GM12865 (cell line): ENCODE data around the gene TSC22D4.
A peak's percentile ranks its signal among the peaks of the same experiment; 100 is the strongest.

Experiments
- DNase-seq: peaks from one replicate; pipeline ENCODE4 v3.0.0; 2010; ENCODE audit warnings: low read depth
- H3K4me3 ChIP-seq: 2 replicates; pipeline ENCODE4 v1.5.1; 2011; ENCODE audit warnings: mild to moderate bottlenecking, low read depth, low read length, control low read depth
- TF ChIP-seq, protein P1 (sequence below): IDR thresholded peaks from 2 replicates; pipeline ENCODE4 v1.5.1; 2011; ENCODE audit warnings: low read length, control low read depth, low read depth, inconsistent platforms; ENCODE audit not compliant: insufficient read depth; ENCODE audit errors: missing control alignments

Gene TSC22D4

DNA sequence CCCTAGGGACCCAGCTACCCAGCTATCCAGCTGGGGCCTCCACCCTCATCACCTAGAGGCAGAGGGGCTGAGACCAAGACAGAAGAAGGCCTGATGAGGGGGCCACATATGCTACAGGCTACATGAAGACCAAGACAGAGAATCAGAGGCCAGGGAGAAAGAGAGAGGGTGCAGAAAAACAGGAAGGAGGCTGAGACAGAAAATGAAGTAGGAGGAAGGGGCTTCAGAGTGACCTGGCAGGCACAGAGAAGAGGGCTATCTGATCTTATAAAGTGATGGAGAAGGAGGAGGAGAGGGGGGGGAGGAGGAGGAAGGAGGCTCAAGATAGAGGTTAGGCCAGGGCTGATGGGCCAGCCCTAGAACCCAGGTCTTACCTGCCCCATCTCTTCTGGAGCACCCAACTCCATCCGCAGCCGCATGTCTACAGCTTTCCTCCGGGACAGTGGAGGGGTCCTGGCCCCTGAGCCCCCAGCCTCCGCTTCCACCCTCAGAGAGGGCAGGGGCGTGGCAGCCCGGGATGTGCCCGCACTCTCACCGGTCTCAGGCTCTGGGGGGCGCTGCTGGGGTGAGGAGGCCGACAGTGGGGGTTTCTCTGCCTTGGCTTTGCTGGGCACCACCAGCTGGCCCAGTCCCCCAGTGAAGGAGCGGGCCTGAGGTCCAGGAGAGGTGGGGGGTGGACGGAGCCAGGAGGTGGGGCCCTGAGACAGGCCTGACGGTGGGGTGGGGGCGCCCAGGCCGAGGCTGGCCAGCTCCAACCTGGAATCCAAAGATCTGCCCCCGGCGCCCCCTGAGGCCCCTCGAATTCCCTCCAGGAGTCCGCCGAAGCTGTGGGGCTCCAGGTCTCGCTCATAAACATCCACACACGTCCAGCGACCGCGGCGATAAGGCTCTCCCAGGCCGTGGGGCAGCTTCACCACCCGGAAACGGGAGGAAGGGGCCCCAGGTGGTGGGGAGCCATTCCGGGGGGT is 1.8 kb downstream of the TSC22D4 start:
- H3K4me3 ChIP-seq: peak overlapping the region; percentile 64
- peak; percentile 35 for DNase-seq
- TF ChIP-seq, protein P1, sequence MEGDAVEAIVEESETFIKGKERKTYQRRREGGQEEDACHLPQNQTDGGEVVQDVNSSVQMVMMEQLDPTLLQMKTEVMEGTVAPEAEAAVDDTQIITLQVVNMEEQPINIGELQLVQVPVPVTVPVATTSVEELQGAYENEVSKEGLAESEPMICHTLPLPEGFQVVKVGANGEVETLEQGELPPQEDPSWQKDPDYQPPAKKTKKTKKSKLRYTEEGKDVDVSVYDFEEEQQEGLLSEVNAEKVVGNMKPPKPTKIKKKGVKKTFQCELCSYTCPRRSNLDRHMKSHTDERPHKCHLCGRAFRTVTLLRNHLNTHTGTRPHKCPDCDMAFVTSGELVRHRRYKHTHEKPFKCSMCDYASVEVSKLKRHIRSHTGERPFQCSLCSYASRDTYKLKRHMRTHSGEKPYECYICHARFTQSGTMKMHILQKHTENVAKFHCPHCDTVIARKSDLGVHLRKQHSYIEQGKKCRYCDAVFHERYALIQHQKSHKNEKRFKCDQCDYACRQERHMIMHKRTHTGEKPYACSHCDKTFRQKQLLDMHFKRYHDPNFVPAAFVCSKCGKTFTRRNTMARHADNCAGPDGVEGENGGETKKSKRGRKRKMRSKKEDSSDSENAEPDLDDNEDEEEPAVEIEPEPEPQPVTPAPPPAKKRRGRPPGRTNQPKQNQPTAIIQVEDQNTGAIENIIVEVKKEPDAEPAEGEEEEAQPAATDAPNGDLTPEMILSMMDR: peak; percentile 54

- DNase-seq: no peak
- TF ChIP-seq, protein P1: no peak
- peak overlapping the region; percentile 64 for H3K4me3 ChIP-seq
Measured at GRCh38 chr7:100476101-100476780, 2.8 kb downstream of the TSC22D4 start.

DNA sequence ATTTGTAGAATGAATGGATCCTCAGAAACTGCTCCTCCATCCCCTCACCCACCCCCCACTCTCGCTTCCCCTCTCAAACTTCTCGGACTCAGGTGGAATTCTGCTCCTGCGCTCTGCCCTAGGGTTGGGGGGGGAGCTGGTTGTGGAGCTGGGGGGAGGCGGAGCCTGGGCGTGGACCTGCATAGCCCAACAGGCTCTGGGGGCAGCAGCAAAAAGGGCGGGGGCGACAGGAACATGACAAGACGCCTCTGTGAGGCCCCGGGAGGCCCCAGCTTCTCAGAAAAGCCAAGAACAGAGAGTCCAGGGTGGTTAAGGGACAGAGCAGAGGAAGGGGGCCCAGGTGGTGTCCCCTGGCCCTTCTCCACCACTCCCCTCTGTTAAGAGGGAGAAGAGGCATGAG is 3.5 kb downstream of the TSC22D4 start:
- H3K4me3 ChIP-seq: peak overlapping the region; percentile 64
- peak; percentile 39 for DNase-seq
- TF ChIP-seq, protein P1: no peak

DNA sequence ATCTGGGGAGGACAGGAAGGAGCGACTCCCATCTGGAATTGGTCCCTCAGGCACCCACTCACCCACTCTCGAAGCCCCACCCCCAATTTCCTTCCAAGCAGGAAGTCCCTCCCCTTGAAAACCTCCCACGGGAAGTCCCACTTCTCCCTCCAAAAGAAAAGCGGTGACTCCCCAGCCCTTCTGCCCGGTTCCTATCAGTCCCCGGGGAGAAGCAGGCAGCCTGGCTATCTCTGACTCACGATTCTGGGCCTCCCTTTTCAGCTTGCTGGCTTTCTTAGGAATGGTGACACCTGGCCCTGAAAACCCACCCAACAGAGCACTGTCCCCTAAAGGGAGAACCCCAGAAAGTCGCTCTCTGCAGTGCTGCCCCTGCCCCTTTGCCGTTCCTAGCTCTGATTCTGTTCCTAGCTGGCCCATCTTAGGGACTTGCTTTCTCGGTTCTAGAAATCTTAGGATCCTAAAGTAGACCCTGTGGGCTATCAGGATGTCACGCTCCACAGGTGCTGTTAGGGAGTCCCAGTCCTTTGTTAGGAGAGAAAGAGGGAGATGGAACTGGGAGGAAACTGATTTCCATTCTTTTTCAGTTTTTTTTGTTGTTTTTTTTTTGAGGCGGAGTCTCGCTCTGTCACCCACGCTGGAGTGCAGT is 6.0 kb downstream of the TSC22D4 start:
- TF ChIP-seq, protein P1: no peak
- peak; percentile 67 for DNase-seq
- H3K4me3 ChIP-seq: peak overlapping the region; percentile 30; the same call in 1 of the 2 replicates

DNA sequence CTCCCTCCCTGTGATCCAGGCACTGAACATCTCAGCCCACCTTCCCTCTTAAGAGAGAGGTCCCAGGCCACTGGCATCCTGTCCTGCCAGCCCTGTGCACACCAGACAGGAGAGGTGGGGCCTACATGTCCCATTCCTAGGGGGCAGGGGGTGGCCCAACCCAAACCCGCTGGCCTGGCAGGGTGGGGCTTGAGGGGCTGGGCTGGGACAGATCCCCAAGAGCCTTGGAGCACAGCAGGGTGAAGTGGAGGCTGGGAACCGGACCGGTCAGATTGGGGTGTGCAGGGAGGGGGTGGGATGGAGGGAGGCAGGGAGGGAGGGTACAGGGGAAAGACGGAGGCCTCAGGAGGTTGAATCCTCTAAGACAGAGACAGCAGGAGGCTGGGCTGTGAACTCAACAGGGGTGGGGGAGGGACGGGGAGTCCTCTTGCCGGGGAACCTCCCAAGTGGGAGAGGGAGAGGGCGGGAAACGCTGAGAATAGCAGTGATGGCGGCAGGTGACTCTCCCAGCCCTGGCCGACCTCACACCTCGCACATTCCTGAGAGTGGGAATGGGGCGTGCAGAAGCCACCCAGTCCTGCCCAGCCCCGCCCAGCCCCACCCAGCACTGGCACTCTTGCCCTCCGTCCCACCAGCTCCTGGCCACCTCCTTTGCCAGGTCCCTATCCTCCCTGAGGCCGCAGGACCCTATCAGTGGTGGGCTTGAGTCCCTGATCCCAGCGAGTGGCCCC is 6.7 kb downstream of the TSC22D4 start:
- H3K4me3 ChIP-seq: no peak overlapping the region
- TF ChIP-seq, protein P1: no peak
- DNase-seq: no peak

GRCh38 chr7:100471021-100471420 is 8.0 kb downstream of the TSC22D4 start:
- DNase-seq: no peak
- no peak overlapping the region for H3K4me3 ChIP-seq
- TF ChIP-seq, protein P1: no peak
